Activated naive CD8-positive, alpha-beta T cell treated with anti-CD3 and anti-CD28 coated beads, Interleukin-2, amount 10 ng/mL, durations not matched to agents 7 days and 5 days (primary cell): Measurements from ENCODE around the gene CLTB. TPM values are rescaled to one million over a fixed set of nuclear protein-coding genes. Genes with fewer than 3 reads are reported as not detected.

ENCODE experiments used
- ATAC-seq: fragments of 150-1000 bp; cut with Tn5 transposase; one replicate; pipeline ENCODE4 v1.10.0; 2021; ENCODE audit warnings: low read depth, moderate library complexity
- POLR2A ChIA-PET: fragments of 350-600 bp; sonication (Branson Sonifier 250); formaldehyde crosslinking; loops from one replicate; lab custom pipeline; 2021; ENCODE audit warnings: antibody characterized with exemption; lab: Charles Lee
- DNase-seq: peaks from one replicate; pipeline ENCODE4 v3.0.0; 2021
- H3K27ac Mint-ChIP-seq: one replicate; pipeline ENCODE4 v1.8.0; 2022; ENCODE audit warnings: mild to moderate bottlenecking, mixed read lengths
- H3K27me3 Mint-ChIP-seq: one replicate; pipeline ENCODE4 v1.8.0; 2022; ENCODE audit warnings: mild to moderate bottlenecking, moderate library complexity, mixed read lengths
- H3K36me3 Mint-ChIP-seq: one replicate; pipeline ENCODE4 v1.8.0; 2021; ENCODE audit warnings: mild to moderate bottlenecking, mixed read lengths
- H3K4me1 Mint-ChIP-seq: one replicate; pipeline ENCODE4 v1.8.0; 2021; ENCODE audit warnings: mixed read lengths
- H3K4me3 Mint-ChIP-seq: one replicate; pipeline ENCODE4 v1.8.0; 2022; ENCODE audit warnings: mild to moderate bottlenecking, moderate library complexity, mixed read lengths
- H3K9me3 Mint-ChIP-seq: one replicate; pipeline ENCODE4 v1.8.0; 2021; ENCODE audit warnings: mixed read lengths
- microRNA-seq: library from miRNA; unstranded; fragments of <30 nt; microRNA quantifications from one replicate; pipeline ENCODE4 v1.2.0, GENCODE V29; 2022
- total RNA-seq, 2 experiments: library from RNA; stranded (reverse); gene quantifications; one replicate each; pipeline ENCODE4 v1.2.3, GENCODE V29; 2021

CLTB gene
- total RNA-seq, 2 experiments from 2014 or later, result 52.8 to 53.1 TPM

- DNase-seq, result no peak
- ATAC-seq, result no peak
- Mint-ChIP-seq H3K27ac (peak overlapping the region; percentile 96), H3K27me3 (no peaks in the 10 kb centered on the region), H3K4me1 (peaks cover 31% of the 10 kb centered on the region), H3K9me3 (no peaks in the 10 kb centered on the region), H3K36me3 (peaks cover 18% of the 10 kb centered on the region), H3K4me3 (peak overlapping the region; percentile 99)
- POLR2A ChIA-PET, result interaction anchor here (0.6 to 3.9 kb wide), 9 partner anchors 9 to 842 kb away, joined by 3 to 36 read pairs (median 5); partner anchors contain the start of genes HIGD2A, NOP16 and RNF44
These were observed 55.4 kb downstream of the CLTB start for GRCh38 chr5:176360894-176361436.

- DNase-seq, result no peak
- Mint-ChIP-seq H3K27me3 (no peaks in the 10 kb centered on the region), H3K4me3 (peak overlapping the region; percentile 99), H3K36me3 (peaks cover 20% of the 10 kb centered on the region), H3K9me3 (no peaks in the 10 kb centered on the region), H3K4me1 (peaks cover 31% of the 10 kb centered on the region), H3K27ac (peak overlapping the region; percentile 10)
- no peak for ATAC-seq
- POLR2A ChIA-PET, result interaction anchor here (0.6 to 3.9 kb wide), 5 partner anchors 8 to 1373 kb away, joined by 3 to 36 read pairs (median 5); partner anchors contain the start of genes HIGD2A and NOP16
These were observed 56.7 kb downstream of the CLTB start for GRCh38 chr5:176359658-176360057.

GRCh38 chr5:176356179-176356566 is 60.2 kb downstream of the CLTB start:
- peaks cover 23% of the 10 kb centered on the region for H3K4me1 Mint-ChIP-seq
- no peaks in the 10 kb centered on the region for H3K27me3 Mint-ChIP-seq
- peaks cover 26% of the 10 kb centered on the region for H3K36me3 Mint-ChIP-seq
- ATAC-seq (no peak), DNase-seq (no peak)
- no peaks in the 10 kb centered on the region for H3K9me3 Mint-ChIP-seq
- POLR2A ChIA-PET, result no interaction called here
- H3K27ac Mint-ChIP-seq, result no peak overlapping the region
- H3K4me3 Mint-ChIP-seq, result no peak overlapping the region

- DNase-seq (no peak), ATAC-seq (no peak)
- H3K27ac Mint-ChIP-seq, result no peak overlapping the region
- H3K9me3 Mint-ChIP-seq, result no peaks in the 10 kb centered on the region
- POLR2A ChIA-PET, result no interaction called here
- H3K36me3 Mint-ChIP-seq, result peaks cover 26% of the 10 kb centered on the region
- H3K27me3 Mint-ChIP-seq, result no peaks in the 10 kb centered on the region
- no peak overlapping the region for H3K4me3 Mint-ChIP-seq
- H3K4me1 Mint-ChIP-seq, result peaks cover 23% of the 10 kb centered on the region
These were observed 60.8 kb downstream of the CLTB start for GRCh38 chr5:176355400-176356178.

- POLR2A ChIA-PET, result no interaction called here
- peaks cover 37% of the 10 kb centered on the region for H3K36me3 Mint-ChIP-seq
- no peak overlapping the region for H3K4me3 Mint-ChIP-seq
- no peaks in the 10 kb centered on the region for H3K27me3 Mint-ChIP-seq
- DNase-seq (no peak), ATAC-seq (no peak)
- H3K27ac Mint-ChIP-seq, result no peak overlapping the region
- no peaks in the 10 kb centered on the region for H3K9me3 Mint-ChIP-seq
- H3K4me1 Mint-ChIP-seq, result peaks cover 16% of the 10 kb centered on the region
These were observed 62.8 kb downstream of the CLTB start for GRCh38 chr5:176353533-176353932.

GRCh38 chr5:176352116-176352878 is 64.0 kb downstream of the CLTB start:
- Mint-ChIP-seq H3K4me3 (no peak overlapping the region), H3K27me3 (no peaks in the 10 kb centered on the region), H3K36me3 (peaks cover 39% of the 10 kb centered on the region), H3K4me1 (peaks cover 7% of the 10 kb centered on the region), H3K9me3 (no peaks in the 10 kb centered on the region), H3K27ac (no peak overlapping the region)
- DNase-seq (no peak), ATAC-seq (no peak)
- POLR2A ChIA-PET, result interaction anchor here (0.6 to 0.7 kb wide), 5 partner anchors 9 to 906 kb away, joined by 3 to 5 read pairs (median 3); partner anchors contain the start of gene KIAA1191

GRCh38 chr5:176350416-176350815 is 65.9 kb downstream of the CLTB start:
- H3K4me3 Mint-ChIP-seq, result no peak overlapping the region
- peaks cover 5% of the 10 kb centered on the region for H3K4me1 Mint-ChIP-seq
- H3K27ac Mint-ChIP-seq, result no peak overlapping the region
- no peaks in the 10 kb centered on the region for H3K9me3 Mint-ChIP-seq
- peaks cover 37% of the 10 kb centered on the region for H3K36me3 Mint-ChIP-seq
- ATAC-seq, result no peak
- POLR2A ChIA-PET, result no interaction called here
- no peak for DNase-seq
- no peaks in the 10 kb centered on the region for H3K27me3 Mint-ChIP-seq

- no peak overlapping the region for H3K27ac Mint-ChIP-seq
These were observed 73.4 kb downstream of the CLTB start for GRCh38 chr5:176342766-176343458.

More at GRCh38 chr5:176342766-176343458, 73.4 kb downstream of the CLTB start:
- POLR2A ChIA-PET, result no interaction called here
- ATAC-seq (no peak), DNase-seq (no peak)
- no peaks in the 10 kb centered on the region for H3K9me3 Mint-ChIP-seq
- no peaks in the 10 kb centered on the region for H3K27me3 Mint-ChIP-seq
- no peaks in the 10 kb centered on the region for H3K4me1 Mint-ChIP-seq
- no peak overlapping the region for H3K4me3 Mint-ChIP-seq
- H3K36me3 Mint-ChIP-seq, result peaks cover 18% of the 10 kb centered on the region

Small RNA genes within 50 kb of the gene (microRNA-seq; reads per million reads assigned to microRNA genes)
- gene MIR1271, result 11.2 reads per million, percentile 16 among the genes with 10 or more reads in this experiment

Other genes with a start within 250 kb of the CLTB start
- 10 to 100 TPM; 31.6 to 33.2 TPM for gene SIMC1, start 178.1 kb downstream of the CLTB start, total RNA-seq
- 10 to 100 TPM; 70.0 to 72.0 TPM for gene KIAA1191, start 54.8 kb downstream of the CLTB start, total RNA-seq
- 10 to 100 TPM; 10.5 to 12.5 TPM for gene ARL10, start 51.1 kb downstream of the CLTB start, total RNA-seq
- gene NOP16, start 27.9 kb downstream of the CLTB start, total RNA-seq, result 10 to 100 TPM; 27.5 to 30.3 TPM
- 10 to 100 TPM; 97.6 to 97.7 TPM for gene HIGD2A, start 27.8 kb downstream of the CLTB start, total RNA-seq
- gene FAF2, start 31.8 kb upstream of the CLTB start, total RNA-seq, result 10 to 100 TPM; 32.4 TPM
- 100 to 1,000 TPM; 162 to 166 TPM for gene RNF44, start 120.9 kb upstream of the CLTB start, total RNA-seq
- gene CDHR2, start 132.8 kb upstream of the CLTB start, total RNA-seq, result 1 to 10 TPM; 2.4 to 3.8 TPM
- 1 to 10 TPM; 1.5 to 1.6 TPM for gene GPRIN1, start 193.6 kb upstream of the CLTB start, total RNA-seq
- under 1 TPM in 1 of 2 experiments, not detected in 1; 0.28 TPM for gene SNCB, start 214.0 kb upstream of the CLTB start, total RNA-seq
- not detected for gene EIF4E1B, start 214.1 kb upstream of the CLTB start, total RNA-seq
- 10 to 100 TPM; 39.6 to 40.7 TPM for gene TSPAN17, start 230.9 kb upstream of the CLTB start, total RNA-seq